Measurements from ENCODE around the gene FOXB1. TPM values are rescaled to one million over a fixed set of nuclear protein-coding genes. Genes with fewer than 3 reads are reported as not detected.

The FOXB1 gene
- total and polyA plus RNA-seq, 2 of the 13 experiments (the other 11 are each of a cell fraction or from before 2014, with no cell fraction given): not detected

DNA sequence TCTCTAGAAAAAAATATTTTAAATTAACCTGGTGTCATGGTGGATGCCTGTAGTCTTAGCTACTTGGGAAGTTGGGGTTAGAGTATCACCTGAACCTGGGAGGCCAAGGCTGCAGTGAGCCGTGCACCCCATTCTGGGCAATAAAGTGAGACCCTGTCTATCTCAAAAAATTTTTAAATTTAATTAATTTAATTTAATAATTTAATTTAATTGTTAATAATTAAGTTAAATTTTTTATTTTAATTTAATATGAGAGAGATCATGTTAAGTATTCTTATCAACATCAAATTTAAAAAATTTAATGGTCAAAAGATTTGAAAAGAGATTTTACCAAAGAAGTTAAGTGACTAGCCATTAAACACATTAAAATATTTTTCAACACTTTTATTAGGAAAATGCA is 40.8 kb upstream of the FOXB1 start:
- H3K9ac ChIP-seq (ENCODE audit: insufficient read depth, low read depth, low read length): no peak overlapping the region
- TF ChIP-seq, protein P1, sequence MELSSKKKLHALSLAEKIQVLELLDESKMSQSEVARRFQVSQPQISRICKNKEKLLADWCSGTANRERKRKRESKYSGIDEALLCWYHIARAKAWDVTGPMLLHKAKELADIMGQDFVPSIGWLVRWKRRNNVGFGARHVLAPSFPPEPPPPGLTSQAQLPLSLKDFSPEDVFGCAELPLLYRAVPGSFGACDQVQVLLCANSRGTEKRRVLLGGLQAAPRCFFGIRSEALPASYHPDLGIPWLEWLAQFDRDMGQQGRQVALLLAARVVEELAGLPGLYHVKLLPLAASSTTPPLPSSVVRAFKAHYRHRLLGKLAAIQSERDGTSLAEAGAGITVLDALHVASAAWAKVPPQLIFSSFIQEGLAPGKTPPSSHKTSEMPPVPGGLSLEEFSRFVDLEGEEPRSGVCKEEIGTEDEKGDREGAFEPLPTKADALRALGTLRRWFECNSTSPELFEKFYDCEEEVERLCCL (CRISPR knock-in tag; IDR thresholded peaks at IDR 0.05; ENCODE audit: borderline replicate concordance): no peak
- no peak for TF ChIP-seq ZNF766 (CRISPR knock-in tag; IDR thresholded peaks at IDR 0.05; ENCODE audit: borderline replicate concordance)
- TF ChIP-seq ZNF224 (CRISPR knock-in tag; IDR thresholded peaks at IDR 0.05): no peak
- no peak for TF ChIP-seq SIX4 (CRISPR knock-in tag; IDR thresholded peaks at IDR 0.05)
- TF ChIP-seq, protein P2, sequence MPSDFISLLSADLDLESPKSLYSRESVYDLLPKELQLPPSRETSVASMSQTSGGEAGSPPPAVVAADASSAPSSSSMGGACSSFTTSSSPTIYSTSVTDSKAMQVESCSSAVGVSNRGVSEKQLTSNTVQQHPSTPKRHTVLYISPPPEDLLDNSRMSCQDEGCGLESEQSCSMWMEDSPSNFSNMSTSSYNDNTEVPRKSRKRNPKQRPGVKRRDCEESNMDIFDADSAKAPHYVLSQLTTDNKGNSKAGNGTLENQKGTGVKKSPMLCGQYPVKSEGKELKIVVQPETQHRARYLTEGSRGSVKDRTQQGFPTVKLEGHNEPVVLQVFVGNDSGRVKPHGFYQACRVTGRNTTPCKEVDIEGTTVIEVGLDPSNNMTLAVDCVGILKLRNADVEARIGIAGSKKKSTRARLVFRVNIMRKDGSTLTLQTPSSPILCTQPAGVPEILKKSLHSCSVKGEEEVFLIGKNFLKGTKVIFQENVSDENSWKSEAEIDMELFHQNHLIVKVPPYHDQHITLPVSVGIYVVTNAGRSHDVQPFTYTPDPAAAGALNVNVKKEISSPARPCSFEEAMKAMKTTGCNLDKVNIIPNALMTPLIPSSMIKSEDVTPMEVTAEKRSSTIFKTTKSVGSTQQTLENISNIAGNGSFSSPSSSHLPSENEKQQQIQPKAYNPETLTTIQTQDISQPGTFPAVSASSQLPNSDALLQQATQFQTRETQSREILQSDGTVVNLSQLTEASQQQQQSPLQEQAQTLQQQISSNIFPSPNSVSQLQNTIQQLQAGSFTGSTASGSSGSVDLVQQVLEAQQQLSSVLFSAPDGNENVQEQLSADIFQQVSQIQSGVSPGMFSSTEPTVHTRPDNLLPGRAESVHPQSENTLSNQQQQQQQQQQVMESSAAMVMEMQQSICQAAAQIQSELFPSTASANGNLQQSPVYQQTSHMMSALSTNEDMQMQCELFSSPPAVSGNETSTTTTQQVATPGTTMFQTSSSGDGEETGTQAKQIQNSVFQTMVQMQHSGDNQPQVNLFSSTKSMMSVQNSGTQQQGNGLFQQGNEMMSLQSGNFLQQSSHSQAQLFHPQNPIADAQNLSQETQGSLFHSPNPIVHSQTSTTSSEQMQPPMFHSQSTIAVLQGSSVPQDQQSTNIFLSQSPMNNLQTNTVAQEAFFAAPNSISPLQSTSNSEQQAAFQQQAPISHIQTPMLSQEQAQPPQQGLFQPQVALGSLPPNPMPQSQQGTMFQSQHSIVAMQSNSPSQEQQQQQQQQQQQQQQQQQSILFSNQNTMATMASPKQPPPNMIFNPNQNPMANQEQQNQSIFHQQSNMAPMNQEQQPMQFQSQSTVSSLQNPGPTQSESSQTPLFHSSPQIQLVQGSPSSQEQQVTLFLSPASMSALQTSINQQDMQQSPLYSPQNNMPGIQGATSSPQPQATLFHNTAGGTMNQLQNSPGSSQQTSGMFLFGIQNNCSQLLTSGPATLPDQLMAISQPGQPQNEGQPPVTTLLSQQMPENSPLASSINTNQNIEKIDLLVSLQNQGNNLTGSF (CRISPR knock-in tag; IDR thresholded peaks at IDR 0.05): no peak
- TF ChIP-seq CBX2 (IDR thresholded peaks at IDR 0.05; ENCODE audit: low read depth, low read length): no peak
- TF ChIP-seq CBX2 (CRISPR knock-in tag; IDR thresholded peaks at IDR 0.05; ENCODE audit: low read depth): no peak
- TF ChIP-seq, protein P3, sequence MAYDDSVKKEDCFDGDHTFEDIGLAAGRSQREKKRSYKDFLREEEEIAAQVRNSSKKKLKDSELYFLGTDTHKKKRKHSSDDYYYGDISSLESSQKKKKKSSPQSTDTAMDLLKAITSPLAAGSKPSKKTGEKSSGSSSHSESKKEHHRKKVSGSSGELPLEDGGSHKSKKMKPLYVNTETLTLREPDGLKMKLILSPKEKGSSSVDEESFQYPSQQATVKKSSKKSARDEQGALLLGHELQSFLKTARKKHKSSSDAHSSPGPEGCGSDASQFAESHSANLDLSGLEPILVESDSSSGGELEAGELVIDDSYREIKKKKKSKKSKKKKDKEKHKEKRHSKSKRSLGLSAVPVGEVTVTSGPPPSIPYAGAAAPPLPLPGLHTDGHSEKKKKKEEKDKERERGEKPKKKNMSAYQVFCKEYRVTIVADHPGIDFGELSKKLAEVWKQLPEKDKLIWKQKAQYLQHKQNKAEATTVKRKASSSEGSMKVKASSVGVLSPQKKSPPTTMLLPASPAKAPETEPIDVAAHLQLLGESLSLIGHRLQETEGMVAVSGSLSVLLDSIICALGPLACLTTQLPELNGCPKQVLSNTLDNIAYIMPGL (CRISPR knock-in tag; IDR thresholded peaks at IDR 0.05; ENCODE audit: borderline replicate concordance in 1 of 2, low read depth in 1 of 2): no peak
- no peak for TF ChIP-seq JUN (CRISPR knock-in tag; IDR thresholded peaks at IDR 0.05)
- TF ChIP-seq FLYWCH1 (CRISPR knock-in tag; IDR thresholded peaks at IDR 0.05): no peak
- no peak for TF ChIP-seq KLF16 (CRISPR knock-in tag; IDR thresholded peaks at IDR 0.05)
- TF ChIP-seq HOXA3 (CRISPR knock-in tag; IDR thresholded peaks at IDR 0.05): no peak
- TF ChIP-seq ZNF274 (CRISPR knock-in tag; IDR thresholded peaks at IDR 0.05): no peak
- TF ChIP-seq HOXA5 (CRISPR knock-in tag; IDR thresholded peaks at IDR 0.05): no peak
- TF ChIP-seq ZNF451 (CRISPR knock-in tag; IDR thresholded peaks at IDR 0.05): no peak
- TF ChIP-seq ZNF317 (CRISPR knock-in tag; IDR thresholded peaks at IDR 0.05): no peak
- TF ChIP-seq STAT5B (CRISPR knock-in tag; IDR thresholded peaks at IDR 0.05): no peak
- TF ChIP-seq ZNF260 (CRISPR knock-in tag; IDR thresholded peaks at IDR 0.05; ENCODE audit: borderline replicate concordance, low read depth): no peak
- ATAC-seq (no peak), FAIRE-seq (no peak), DNase-seq (ENCODE audit: low spot score) (no peak)
- peaks cover 32% of the 10 kb centered on the region for H3K9me3 ChIP-seq (ENCODE audit: low read length)
- no peak overlapping the region for H3K27ac ChIP-seq (ENCODE audit: extremely low read length, insufficient read depth, low read length)
- H3K4me2 ChIP-seq (ENCODE audit: low read depth, low read length): no peak overlapping the region
- no peaks in the 10 kb centered on the region for H3K4me1 ChIP-seq (ENCODE audit: insufficient read depth, low read length)
- H4K20me1 ChIP-seq (ENCODE audit: insufficient read depth, low read length): no peaks in the 10 kb centered on the region
- H3K36me3 ChIP-seq (replicated peaks in 1 of 2; ENCODE audit: control insufficient read depth in 1 of 2, insufficient read depth in 2 of 2, low read length in 2 of 2): no peaks in the 10 kb centered on the region
- no TSS peak for BruUV-seq (replicated peaks)
- H3K79me2 ChIP-seq (ENCODE audit: insufficient read depth, low read length): no peaks in the 10 kb centered on the region
- intact Hi-C loops (cut with micrococcal nuclease; ENCODE audit: unreplicated experiment) (no loop called here), in situ Hi-C loops (cut with HindIII; ENCODE audit: extremely low pct_ligation_motif_present, low pct_unique_long_range_greater_than_20kb) (no loop called here)
- WGBS (ENCODE audit: low lambda C conversion rate): 0% methylated on average over 1 of the region's 1 CpG
- no peak overlapping the region for H2AFZ ChIP-seq (ENCODE audit: low read length)
- no peak overlapping the region for H3K4me3 ChIP-seq (replicated peaks in 1 of 3; ENCODE audit: insufficient read depth in 1 of 3, low read depth in 2 of 3, low read length in 3 of 3)
- ChIA-PET CTCF (ENCODE audit: low intra/inter-chr PET ratio, low total read pairs) (no interaction called here), POLR2A (no interaction called here)
- H3K27me3 ChIP-seq (ENCODE audit: control insufficient read depth in 1 of 2, insufficient read depth in 2 of 2, low read length in 2 of 2): no peaks in the 10 kb centered on the region; a peak in 1 of 5 replicates
